ENCODE data around the gene ADM5.

ADM5 gene

DNA sequence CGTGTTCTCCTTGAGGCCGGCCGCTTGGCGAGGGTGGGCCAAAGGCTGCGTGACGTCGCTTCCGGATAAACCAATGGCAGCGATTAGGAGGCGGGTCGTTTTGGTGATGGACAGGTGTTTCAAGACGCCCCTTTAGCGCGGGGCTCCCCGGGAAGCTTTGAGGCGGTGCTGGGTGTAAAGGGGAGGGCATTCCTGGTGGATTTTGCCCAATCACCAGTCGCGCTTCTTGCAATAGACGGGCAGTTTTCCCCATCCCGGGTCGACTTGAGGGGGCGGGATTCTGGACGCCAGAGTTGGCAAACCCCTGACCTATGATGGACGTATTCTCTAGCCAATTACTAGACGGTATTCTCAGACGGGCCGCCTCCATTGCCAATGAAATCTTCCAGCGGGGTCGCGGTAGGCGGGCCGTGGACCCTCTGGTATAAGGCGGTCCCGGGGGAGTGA, 12.6 kb upstream of the ADM5 start:
- TF ChIP-seq CTCF (IDR thresholded peaks at IDR 0.05; ENCODE audit: low read length, missing control alignments): no peak
- peak; percentile 100 for DNase-seq (ENCODE audit: low read depth)
- H3K4me3 ChIP-seq (replicated peaks; ENCODE audit: low read depth, low read length): peak overlapping the region; percentile 99

DNA sequence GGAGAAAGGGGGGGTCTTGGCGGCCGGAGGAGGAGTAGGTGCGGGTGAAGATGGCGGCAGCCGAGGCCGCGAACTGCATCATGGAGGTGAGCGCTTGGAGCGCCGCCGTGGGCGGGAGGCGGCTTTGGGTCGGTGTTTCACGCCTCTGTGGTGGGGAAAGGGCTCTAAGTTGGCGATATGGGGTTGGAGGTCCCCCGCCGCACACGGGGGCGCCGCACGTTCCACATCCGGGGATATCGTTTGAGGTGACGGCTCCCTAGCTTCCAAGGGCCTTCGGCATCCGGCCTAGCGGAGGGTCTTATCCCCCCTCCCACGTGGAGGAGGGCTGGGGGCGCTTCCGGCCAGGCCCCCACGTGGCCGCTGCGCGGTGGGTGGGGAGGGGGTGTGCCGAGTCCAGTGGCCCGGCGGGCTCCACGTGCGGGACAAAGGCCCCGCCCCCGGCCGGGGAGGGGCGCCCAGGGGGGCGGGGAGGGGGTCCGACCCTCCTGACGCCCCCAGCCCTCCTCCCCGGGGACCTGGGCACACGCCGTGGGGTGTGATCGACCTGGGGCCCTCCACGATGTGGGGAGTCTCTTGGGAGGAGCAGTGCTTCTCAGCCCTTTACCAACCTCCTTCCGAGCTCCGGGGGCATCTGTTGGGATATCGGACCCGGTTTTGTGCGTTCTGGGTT, 12.0 kb upstream of the ADM5 start, which contains the start of gene PRMT1:
Gene PRMT1, plus strand, starts transcription at position 41 of the 670 bp plus-strand sequence. Its CDS starts 10 bp downstream, at position 51.
- peak; percentile 21 for DNase-seq (ENCODE audit: low read depth)
- H3K4me3 ChIP-seq (replicated peaks; ENCODE audit: low read depth, low read length): peak within 1 kb of the TSS; percentile 99
- TF ChIP-seq CTCF (IDR thresholded peaks at IDR 0.05; ENCODE audit: low read length, missing control alignments): no peak

DNA sequence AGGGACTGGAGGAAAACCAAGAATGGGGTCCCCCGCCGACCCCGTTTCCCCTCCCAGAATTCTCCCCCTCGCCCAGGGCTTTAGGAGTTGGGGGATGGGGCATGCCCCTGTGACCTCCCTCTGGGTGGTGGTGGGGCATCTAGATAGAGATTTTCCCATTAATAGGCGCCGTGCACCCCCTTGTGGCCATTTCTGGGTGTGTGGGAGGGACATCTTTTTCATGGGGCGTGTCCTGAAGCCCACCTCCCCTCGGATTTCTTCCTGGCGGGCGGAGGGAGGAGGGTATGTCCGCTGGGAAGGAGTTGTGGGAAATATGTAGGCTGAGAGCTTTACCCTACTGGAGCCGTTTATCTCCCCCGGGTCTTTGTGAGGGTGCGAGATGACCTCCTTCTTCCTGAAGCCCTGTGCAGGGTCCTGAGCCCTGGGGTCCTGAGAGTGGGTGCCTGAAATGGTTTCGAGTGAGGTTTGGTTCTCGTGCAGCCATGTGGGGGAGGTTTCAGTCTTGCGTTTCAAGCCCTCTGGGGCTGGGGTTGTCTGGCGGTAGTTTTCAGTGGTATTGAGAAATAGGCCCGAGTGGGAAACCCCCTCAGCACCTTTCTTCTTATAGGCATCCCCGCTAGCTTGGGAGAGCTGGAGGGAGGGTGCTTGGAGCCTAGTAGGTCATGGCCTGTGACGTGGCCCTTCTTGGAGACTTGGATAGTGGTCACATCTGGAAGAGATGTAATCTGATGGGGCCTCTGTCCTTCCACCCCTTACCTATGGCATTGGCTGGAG, 11.3 kb upstream of the ADM5 start:
- peak; percentile 71 for DNase-seq (ENCODE audit: low read depth)
- peak; percentile 54 for TF ChIP-seq CTCF (IDR thresholded peaks at IDR 0.05; ENCODE audit: low read length, missing control alignments)
- H3K4me3 ChIP-seq (replicated peaks; ENCODE audit: low read depth, low read length): peak overlapping the region; percentile 99

- no peak overlapping the region for H3K4me3 ChIP-seq (replicated peaks; ENCODE audit: low read depth, low read length)
- no peak for DNase-seq (ENCODE audit: low read depth)
- TF ChIP-seq CTCF (IDR thresholded peaks at IDR 0.05; ENCODE audit: low read length, missing control alignments): no peak
Observed at GRCh38 chr19:49678985-49679770, 10.2 kb upstream of the ADM5 start.

DNA sequence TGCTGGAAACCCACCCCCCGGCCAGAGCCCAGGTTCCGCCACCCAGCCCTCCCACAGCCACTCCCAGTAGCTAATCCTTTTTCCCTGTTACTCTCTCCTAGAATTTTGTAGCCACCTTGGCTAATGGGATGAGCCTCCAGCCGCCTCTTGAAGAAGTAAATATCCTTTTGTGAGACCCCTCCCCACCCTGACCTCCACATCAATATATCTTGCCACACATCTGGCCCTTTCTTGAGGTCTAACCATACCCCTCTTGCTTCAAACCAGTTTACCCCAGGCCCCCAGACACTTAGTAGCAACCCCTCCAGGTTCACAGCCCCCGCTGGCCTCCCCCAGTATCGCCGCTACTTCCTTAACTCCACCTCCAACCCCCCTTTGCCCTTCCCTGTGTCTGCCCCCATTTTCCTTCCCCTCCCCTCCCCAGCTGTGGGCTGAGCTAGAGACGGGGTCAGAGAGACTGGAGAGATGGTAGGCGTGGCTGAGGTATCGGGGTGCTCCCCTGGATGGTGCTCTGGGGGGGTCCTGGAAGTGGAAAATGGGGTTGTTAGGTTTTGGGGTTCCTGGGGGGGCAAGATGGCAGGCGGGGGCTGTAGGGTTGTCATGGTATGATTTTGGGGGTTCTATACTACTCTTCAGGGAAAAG, 9.5 kb upstream of the ADM5 start:
- no peak overlapping the region for H3K4me3 ChIP-seq (replicated peaks; ENCODE audit: low read depth, low read length)
- no peak for TF ChIP-seq CTCF (IDR thresholded peaks at IDR 0.05; ENCODE audit: low read length, missing control alignments)
- no peak for DNase-seq (ENCODE audit: low read depth)
